ENCODE results near the gene ASAP3. TPM values are rescaled to one million over a fixed set of nuclear protein-coding genes. Genes with fewer than 3 reads are reported as not detected.

Gene ASAP3
- total RNA-seq, 1 experiment from 2014 or later: 7.1 TPM

DNA sequence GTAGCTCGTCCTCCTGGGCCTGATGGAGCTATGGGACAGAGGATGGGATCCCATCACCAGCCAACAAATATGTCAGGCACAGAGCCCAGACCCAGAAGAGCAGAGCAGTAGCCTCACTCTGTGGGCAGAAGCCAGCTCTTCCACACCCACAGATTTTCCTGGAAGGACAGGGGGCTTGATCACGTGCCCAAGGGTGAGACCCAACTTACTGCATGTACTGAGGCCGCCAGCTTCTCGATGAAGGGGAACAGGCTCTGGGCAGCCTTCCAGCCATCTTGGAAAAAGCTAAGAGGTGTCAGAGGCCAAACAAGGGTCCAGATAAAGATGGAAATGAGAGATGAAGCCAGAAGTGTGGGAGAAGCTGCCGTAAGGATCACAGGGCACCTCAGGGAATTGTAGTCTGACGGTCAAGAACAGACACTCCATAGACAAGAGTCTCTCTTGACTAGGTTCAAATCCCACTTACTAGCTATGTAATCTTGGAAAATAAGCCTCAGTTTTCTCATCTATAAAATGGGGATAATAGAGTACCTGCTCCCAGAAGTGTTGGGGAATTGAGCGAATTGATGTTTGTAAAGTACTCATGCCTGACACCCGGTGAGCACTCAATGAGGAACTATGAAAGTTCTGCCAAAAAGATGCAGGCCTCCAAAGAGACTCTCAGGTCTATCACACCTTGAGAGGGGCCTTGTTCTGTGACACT is 42.4 kb downstream of the ASAP3 start:
- DNase-seq (ENCODE audit: low read depth, low spot score): no peak
- in situ Hi-C loops (cut with HindIII; ENCODE audit: low pct_unique_long_range_greater_than_20kb, low sequenced_read_pairs): no loop called here

DNA sequence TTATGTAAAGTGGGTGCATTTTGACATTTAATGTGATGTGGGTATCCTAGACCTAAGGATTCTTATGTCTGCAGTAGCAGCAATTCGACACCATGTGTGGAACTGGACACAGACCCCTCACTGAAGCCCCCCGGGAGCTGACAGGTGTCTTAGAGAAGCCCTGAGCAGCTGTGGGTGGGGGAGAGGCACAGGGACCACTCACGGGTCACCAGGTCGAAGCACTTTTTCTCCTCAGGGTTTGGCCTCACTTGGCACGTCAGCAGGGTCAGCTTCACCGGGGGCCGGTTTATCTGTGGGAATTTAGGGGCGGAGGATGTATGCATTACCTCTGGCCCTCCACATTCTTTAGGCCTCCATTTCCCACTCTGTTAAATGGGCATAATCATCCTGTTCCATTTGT is 45.4 kb downstream of the ASAP3 start:
- no peak for DNase-seq (ENCODE audit: low read depth, low spot score)
- in situ Hi-C loops (cut with HindIII; ENCODE audit: low pct_unique_long_range_greater_than_20kb, low sequenced_read_pairs): no loop called here

DNA sequence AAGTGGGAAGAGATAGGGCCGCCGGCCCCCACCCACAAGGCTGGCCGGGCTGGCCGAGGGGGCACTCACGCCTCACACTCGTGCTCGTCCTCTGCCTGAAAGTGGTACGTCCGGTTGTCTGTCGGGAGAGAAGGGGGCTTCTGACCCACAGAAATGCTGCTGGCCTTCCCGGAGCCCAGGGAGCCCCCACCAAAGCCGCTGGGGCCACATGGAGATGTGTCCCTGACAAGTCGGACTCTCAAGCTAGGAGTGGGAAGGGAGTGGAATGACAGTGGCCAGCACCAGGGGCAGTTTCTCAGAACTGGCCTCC is 46.7 kb downstream of the ASAP3 start:
- DNase-seq (ENCODE audit: low read depth, low spot score): no peak
- in situ Hi-C loops (cut with HindIII; ENCODE audit: low pct_unique_long_range_greater_than_20kb, low sequenced_read_pairs): no loop called here

DNA sequence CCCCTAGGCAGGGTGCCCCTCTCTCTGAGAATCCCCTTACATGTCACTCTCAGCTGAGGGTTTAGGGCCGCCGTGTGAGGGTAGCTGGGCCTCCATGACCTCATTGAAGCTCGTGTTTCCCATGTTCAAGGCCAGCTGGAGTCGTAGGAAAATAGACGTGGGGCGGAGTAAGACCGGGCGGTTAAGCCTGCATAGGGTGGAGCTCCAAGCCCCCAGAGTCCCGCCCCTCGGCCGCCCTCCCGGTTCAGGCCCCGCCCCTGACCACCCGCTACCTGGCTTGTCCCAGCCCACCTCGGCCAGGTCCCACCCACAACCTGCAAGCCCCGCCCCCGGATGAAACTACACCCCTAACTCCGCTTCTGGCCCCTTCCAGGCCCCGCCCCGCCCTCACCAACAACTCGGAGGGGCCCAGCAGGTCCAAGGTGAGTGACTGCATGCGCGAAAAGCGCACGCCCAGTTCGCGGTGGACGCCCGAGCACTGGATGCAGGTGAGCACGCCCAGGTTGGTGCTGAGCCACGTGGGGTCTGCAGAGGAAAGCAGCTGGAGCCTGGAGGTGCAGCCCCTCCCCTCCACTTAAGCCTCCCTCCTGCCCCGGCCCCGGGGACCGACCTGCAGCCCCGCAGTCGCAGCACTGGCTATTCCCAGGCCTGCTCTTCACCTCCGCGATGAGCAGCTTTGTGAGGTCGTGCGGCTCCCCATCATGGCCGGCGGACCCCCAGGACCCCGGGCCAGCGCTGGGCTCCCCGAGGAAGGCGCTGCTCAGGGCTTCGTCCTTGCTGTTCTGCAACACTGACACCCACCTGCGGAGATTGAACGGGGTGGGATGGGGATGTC is 47.2 kb downstream of the ASAP3 start:
- in situ Hi-C loops (cut with HindIII; ENCODE audit: low pct_unique_long_range_greater_than_20kb, low sequenced_read_pairs): no loop called here

DNA sequence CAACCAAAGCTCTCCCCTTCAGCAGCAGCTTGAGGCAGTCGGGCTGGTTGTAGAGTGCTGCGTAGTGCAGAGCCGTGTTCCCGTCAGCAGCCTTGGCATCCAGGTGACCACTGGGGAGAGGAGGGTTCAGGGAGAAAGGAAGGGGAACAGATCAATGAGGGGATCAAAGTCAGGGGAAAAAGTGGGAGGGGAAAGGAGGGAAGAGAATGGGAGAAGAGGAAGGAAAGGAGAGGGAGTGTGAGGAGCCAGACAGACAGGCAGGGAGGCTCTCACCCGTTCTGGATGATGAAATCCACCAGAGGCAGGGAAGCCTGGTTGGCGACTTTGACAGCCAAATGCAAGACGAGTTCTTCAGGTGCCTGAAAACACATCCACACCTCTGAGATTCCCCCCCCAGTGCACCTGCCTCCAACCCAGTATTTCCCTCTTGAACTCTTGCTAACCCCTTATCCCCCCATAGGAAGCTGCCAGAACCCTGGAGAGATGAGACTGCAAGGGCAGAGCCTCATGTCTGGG is 49.7 kb downstream of the ASAP3 start:
- DNase-seq (ENCODE audit: low read depth, low spot score): no peak
- in situ Hi-C loops (cut with HindIII; ENCODE audit: low pct_unique_long_range_greater_than_20kb, low sequenced_read_pairs): no loop called here

More for the DNA sequence above, 47.2 kb downstream of the ASAP3 start:
- DNase-seq (ENCODE audit: low read depth, low spot score): no peak

DNA sequence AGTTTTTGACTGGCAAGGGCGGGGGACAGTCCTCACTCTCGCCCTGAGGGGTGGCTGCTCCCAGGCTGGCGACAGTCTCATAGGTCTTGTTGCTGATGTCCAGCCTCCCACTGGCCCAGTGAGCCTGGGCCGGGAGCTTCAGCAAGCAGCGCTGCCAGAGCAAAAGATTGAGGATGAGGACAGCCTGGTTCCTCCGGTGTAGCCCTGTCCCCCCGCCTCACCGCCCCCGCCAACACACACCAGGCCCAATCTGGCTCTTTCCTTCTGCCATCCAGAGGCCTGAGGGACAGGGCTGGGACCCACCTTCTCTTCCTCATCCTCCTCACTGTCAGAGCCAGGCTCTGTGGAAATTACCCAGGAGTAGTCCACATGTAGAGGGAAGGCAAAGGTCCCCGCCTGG is 50.9 kb downstream of the ASAP3 start:
- no peak for DNase-seq (ENCODE audit: low read depth, low spot score)
- in situ Hi-C loops (cut with HindIII; ENCODE audit: low pct_unique_long_range_greater_than_20kb, low sequenced_read_pairs): no loop called here

DNA sequence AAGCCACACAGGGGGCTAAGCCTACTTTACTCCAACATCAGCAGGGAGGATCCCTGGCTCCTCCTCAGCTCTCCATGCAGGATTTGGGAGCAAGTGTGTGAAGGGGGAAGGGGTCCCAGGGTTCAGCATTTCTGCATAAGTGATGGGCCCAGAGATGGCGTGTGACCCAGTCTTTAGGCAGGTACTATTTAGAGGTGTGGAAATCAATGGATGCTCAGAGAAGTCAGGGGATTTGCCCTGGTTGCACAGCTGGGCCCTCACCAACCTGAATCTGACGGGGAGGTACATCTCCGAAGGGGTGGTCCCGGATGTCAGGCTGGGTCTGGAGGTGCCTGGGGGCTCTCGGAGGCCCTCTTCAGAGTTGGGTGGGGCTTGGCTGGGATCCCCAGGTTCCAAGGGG is 52.5 kb downstream of the ASAP3 start:
- DNase-seq (ENCODE audit: low read depth, low spot score): no peak
- in situ Hi-C loops (cut with HindIII; ENCODE audit: low pct_unique_long_range_greater_than_20kb, low sequenced_read_pairs): no loop called here

DNA sequence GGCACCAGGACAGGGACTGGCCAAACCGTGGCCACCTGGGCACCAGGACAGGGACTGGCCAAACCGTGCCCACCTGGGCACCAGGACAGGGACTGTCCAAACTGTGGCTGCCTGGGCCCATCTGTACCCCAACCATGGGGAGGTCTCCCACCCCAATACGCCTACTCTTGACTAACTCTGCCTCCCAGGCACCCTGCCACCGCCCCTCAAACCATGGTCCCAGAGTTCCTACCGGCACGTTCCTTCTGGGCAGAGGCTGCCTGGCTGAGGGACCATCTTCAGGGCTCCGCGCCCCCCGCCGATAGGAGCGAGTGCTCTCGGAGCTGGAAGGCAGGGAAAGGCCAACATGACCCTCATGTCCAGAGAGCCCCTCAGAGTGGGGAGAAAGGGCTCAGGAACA is 53.2 kb downstream of the ASAP3 start:
- in situ Hi-C loops (cut with HindIII; ENCODE audit: low pct_unique_long_range_greater_than_20kb, low sequenced_read_pairs): no loop called here
- no peak for DNase-seq (ENCODE audit: low read depth, low spot score)

DNA sequence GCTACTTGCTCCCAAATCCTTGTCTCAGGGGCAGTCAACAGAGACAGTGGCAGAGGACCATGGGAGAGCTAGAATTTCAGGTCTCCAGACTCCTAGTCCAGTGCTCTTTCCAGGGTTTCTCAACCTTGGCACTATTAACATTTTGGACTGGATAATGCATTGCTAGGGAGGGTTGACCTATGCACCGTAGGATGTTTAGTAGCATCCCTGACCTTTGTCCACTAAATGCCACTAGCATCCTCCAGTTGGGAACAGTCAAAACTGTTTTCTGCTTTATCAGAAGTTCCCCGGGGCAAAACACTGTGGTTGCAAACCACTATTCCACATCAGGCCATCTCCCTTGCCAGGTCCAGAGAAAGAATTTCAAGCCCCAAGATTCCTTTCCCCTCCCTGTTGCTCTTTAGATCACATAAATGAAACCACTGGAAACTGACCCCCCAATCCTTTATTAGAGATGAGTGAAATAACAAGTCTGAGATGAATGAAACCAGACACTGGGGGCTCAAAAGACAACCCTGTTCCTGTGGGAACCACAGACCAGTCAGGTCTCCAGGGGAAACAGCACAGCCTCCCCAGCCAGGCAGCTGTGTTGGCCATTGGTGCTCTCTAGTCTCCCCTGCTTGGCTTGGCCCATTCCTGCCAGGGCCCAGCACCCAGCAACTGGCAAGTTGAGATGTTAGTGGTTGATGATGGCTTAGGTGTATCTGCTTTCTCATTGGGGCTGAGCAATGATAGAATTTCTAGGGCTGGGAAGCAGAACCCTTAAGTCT is 55.7 kb downstream of the ASAP3 start:
- no peak for DNase-seq (ENCODE audit: low read depth, low spot score)
- in situ Hi-C loops (cut with HindIII; ENCODE audit: low pct_unique_long_range_greater_than_20kb, low sequenced_read_pairs): no loop called here

DNA sequence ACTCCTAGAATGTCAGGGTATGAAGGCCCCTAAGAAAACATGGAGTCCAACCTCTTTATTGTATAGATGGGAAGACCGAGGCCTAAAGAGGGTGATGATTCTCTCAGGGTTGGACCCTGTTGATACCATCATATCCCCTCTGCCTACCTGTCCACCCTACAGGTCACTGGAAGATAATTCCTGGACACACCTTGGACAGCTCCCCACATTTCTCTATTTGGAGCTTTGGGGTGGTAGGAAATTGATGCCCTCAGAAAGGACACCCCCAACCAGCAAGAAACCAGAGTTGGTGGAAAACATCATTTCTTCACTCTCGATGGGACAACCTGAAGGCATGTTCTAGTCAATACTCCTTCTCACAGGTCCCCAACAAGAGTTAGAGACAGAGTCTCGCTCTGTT is 56.4 kb downstream of the ASAP3 start:
- in situ Hi-C loops (cut with HindIII; ENCODE audit: low pct_unique_long_range_greater_than_20kb, low sequenced_read_pairs): no loop called here
- DNase-seq (ENCODE audit: low read depth, low spot score): no peak

DNA sequence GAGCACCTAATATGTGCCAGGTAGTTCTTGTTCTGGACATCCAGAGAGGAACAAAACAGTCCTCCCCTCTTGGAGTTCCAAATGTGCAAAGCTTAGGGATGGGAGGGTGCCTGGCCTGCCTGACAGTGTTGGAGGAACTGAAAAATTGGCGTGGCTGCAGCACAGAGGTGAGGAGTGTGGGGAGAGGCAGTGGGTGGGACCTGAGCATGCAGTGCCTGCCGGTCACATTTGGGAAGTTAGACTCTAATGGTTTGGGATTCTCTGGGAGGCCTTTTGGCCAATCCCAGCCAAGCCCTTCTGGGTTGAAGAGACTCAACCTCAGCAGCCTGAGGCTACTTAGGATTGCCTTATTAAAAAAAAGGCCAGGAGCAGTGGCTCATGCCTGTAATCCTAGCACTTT is 57.2 kb downstream of the ASAP3 start:
- in situ Hi-C loops (cut with HindIII; ENCODE audit: low pct_unique_long_range_greater_than_20kb, low sequenced_read_pairs): no loop called here
- DNase-seq (ENCODE audit: low read depth, low spot score): no peak

DNA sequence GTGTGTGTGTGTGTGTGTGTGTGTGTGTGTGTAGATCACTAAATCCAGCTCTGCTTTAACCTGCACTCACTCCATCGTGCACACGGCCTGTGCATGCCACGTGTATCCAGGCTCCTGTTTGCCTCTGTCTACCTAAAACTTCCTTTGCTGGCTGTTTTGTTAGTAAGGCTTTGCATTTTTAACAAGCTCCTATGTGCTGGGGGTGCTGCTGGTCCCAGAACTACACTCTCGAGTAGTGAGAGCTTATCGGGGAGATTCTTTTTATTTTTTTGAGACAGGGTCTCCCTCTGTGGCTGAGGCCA is 58.8 kb downstream of the ASAP3 start:
- in situ Hi-C loops (cut with HindIII; ENCODE audit: low pct_unique_long_range_greater_than_20kb, low sequenced_read_pairs): no loop called here
- no peak for DNase-seq (ENCODE audit: low read depth, low spot score)

DNA sequence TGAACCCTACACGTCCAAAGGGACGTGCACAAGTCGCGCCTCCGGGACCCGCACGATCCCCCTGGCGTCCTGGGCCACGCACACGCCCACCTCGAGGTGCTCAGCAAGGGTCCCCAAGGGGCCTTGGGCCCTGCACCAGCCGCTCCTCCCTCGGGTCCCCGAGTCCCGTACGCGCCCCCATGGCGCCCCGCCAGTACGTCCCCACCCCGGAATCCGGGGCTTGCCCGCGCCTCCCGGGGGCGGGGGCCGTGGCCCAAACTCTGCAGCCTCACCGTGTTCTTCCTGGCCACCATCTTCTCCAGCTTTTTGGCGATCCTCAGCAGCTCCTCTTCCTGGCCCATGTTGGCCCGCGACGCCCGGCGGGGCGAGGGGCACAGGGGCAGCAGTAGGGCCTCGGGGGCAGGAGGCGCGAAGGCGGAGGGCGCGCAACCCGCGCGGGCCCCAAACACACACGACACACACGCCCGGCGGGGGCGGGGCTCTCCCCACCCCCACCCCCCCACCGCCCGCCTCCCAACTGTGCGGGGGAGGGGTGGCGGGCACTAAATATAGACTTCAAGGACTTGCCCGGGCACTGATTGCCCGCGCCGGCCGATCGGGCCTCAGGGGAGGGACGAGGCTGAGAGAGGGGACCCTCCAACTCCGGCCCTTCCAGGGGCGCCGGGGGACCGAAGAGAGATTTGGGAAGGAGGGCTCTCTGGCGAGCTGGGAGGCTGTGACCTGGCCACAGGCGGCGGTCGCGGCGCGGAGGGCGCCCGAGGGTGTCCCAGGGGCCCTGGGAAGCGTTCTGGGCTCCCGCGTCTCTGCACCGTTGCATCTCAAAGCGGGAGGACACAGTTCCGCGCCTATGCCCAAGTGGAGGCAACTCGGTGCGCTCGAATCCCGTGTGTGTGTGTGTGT is 59.4 kb downstream of the ASAP3 start, which contains the start of gene TCEA3:
Gene TCEA3, minus strand, starts transcription at position 456 of the 900 bp plus-strand sequence. Its CDS starts 115 bp downstream, at position 341.
- in situ Hi-C loops (cut with HindIII; ENCODE audit: low pct_unique_long_range_greater_than_20kb, low sequenced_read_pairs): no loop called here
- no peak for DNase-seq (ENCODE audit: low read depth, low spot score)

DNA sequence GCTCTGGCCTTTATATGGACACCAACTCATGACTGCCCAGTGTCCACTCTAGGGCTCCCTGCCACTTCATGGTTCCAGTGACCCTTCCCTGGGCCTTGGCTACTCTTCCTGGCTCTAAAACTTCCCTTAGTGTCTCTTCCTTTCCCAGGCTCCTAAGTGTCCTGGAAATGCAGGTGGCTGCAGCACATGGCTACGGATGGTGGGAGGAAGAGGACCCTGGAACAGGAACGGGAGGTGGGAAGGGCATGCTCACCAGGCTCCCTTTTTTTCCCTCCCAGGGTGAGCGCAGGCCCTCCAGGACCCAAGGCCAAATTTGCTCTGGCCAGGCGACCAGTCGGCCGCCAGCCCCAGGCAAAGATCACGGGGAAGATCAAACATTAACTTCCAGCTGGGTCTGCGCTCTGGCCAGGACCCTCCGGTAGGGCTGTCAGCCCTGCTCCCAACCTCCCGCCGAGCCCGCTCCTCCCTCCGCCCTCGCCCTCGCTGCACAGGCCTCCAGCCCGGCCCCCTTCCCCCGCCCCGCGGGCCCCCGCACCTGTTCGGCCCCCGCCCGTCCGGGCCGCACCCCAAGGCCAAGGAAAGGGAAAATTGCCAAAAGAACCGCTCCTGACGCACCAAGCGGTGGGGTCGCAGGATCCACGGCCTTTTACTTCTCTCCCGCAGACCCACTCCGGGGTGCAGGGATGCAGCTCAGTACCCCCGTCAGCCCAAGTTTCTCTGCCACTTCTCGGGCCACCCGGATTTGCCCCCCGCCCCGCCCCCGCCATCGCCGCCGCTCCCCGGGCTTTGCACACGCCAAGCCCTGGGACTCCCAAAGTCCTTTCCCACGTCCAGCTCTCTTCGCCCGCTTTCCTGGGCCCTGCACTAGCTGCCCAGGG is 60.3 kb downstream of the ASAP3 start:
- no peak for DNase-seq (ENCODE audit: low read depth, low spot score)
- in situ Hi-C loops (cut with HindIII; ENCODE audit: low pct_unique_long_range_greater_than_20kb, low sequenced_read_pairs): no loop called here

DNA sequence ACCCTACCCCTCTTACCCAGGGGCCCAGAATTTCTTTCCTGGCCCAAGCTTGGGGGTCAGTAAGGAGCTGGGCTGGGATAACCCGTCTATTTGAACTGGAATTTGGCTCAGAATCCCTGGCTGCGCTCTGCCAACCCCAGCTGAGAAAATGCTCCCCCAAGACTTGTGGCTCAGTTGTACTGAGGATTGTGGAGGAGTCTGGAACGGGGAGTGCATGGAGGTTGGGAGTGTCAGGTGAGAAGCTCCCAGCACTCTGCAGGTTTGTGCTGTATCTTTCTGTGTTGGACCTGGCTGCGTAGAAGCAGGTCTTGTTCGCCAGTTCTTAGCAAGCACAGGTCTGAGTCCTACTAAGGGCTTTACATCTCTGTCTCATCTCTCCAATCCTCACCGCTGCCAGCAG is 61.0 kb downstream of the ASAP3 start:
- no peak for DNase-seq (ENCODE audit: low read depth, low spot score)
- in situ Hi-C loops (cut with HindIII; ENCODE audit: low pct_unique_long_range_greater_than_20kb, low sequenced_read_pairs): no loop called here

DNA sequence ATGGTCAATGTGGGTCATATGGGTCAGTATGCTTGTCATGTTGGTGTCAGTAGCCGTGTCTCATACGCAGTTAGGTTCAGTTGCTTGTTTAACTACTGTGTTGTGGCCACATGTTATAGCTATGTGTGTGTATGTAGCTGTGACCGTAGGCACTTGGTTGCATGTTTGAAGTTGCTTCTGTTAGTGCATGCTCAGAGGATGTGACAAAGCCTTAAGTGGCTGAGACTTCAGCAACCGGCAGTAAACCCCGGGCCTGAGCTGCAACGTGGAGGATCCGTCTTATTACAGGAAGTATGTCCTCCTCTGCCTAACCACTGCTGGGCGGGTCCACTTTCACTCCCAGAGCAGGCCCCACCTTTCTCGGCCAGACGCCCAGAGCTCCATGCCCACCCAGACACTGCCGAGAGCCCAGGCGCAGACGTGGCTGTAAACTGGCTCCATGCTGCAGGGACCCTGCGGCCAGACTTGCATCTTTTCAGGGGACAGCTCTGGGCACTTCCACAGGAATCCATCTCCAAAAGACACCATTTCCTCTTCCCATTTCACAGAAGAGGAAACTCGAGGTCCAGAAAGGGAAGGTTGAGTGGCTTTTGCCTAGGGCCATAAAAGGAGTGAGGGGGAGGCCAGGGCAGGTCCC is 61.6 kb downstream of the ASAP3 start:
- no peak for DNase-seq (ENCODE audit: low read depth, low spot score)
- in situ Hi-C loops (cut with HindIII; ENCODE audit: low pct_unique_long_range_greater_than_20kb, low sequenced_read_pairs): no loop called here
